Lower lobe of right lung (tissue), 2 donors: Measurements from ENCODE around the gene CHAF1A. TPM values are rescaled to one million over a fixed set of nuclear protein-coding genes. Genes with fewer than 3 reads are reported as not detected.

Experiments used
- ATAC-seq, 2 donors: fragments of 200-7000 bp; cut with Tn5 transposase; one replicate each; pipeline ENCODE4 v1.9.1; 2020 to 2022; ENCODE audit warnings: mild to moderate bottlenecking in 2 of 2, moderate library complexity in 2 of 2
- DNase-seq: peaks from one replicate; pipeline ENCODE4 v3.0.0-alpha.2; 2020
- H3K27ac ChIP-seq: fragments of 200-600 bp; one replicate; pipeline ENCODE4 v1.8.0; 2022
- H3K27me3 ChIP-seq: fragments of 200-600 bp; one replicate; pipeline ENCODE4 v1.8.0; 2022; ENCODE audit warnings: low read depth
- H3K36me3 ChIP-seq: fragments of 200-600 bp; one replicate; pipeline ENCODE4 v1.8.0; 2022; ENCODE audit warnings: mild to moderate bottlenecking
- H3K4me1 ChIP-seq: fragments of 200-600 bp; one replicate; pipeline ENCODE4 v1.8.0; 2022
- H3K4me3 ChIP-seq: fragments of 200-600 bp; one replicate; pipeline ENCODE4 v1.8.0; 2022; ENCODE audit warnings: mild to moderate bottlenecking
- H3K9me3 ChIP-seq: fragments of 200-600 bp; one replicate; pipeline ENCODE4 v1.8.0; 2022
- intact Hi-C: fragments of 100-400 bp; cut with DNase I; formaldehyde crosslinking; loops from one replicate; pipeline ENCODE4 v1.11.0; 2022
- total RNA-seq: library from RNA; stranded (reverse); fragmentation: NEBNext Ultra II Directional; extraction: Animal tissue kit (Norgen Biotek cat#: 25700); gene quantifications from one replicate; pipeline ENCODE4 v1.2.1, GENCODE V29; 2021
- TF ChIP-seq, protein P1 (sequence below): fragments of 200-600 bp; IDR thresholded peaks from one replicate; pipeline ENCODE4 v1.8.0; 2022; ENCODE audit warnings: antibody characterized with exemption, mild to moderate bottlenecking
- donor health status: DM: no; HTN: yes; CAD: no; lungs with severe emphysema.

Gene CHAF1A
- total RNA-seq, 1 donor from 2014 or later = 7.2 TPM

DNA sequence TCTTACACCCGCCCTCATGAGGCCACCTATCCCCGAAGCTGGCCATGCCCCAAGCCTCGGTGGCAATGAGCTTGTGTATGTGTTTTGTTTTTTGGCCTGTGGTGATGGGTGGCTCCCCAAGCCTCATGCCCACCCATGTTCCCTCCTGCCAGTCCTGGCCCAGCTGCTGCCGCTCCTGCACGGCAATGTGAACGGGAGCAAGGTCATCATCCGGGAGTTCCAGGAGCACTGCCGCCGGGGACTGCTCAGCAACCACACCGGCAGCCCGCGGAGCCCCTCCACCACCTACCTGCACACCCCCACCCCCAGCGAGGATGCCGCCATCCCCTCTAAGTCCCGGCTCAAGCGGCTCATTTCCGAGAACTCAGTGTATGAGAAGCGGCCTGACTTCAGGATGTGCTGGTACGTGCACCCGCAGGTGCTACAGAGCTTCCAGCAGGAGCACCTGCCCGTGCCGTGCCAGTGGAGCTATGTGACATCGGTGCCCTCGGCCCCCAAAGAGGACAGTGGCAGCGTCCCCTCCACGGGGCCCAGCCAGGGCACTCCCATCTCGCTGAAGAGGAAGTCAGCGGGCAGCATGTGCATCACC is 30.6 kb downstream of the CHAF1A start:
- intact Hi-C loops = no loop called here
- H3K36me3 ChIP-seq = peaks cover 40% of the 10 kb centered on the region

DNA sequence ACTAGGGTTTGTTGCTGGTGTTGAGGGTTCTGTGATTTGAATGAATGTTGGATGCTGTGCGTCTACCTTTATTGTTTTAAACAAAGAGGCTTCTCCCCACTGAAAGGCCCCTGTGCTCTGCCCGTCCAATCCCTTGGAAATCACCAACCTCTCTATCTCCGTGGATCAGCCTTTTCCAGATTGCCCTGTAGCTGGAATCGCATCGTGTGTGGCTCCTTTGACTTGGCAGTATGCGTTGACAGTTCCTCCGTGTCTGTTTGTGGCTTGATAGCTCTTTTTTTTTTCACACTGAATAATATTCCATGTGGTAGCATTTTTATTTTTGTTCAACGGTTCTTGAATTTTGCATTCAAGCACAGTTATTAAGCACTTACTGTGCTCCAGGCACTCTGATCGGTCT is 32.0 kb downstream of the CHAF1A start:
- Histone ChIP-seq H3K4me1 (peaks cover 22% of the 10 kb centered on the region), H3K9me3 (no peaks in the 10 kb centered on the region), H3K27ac (no peak overlapping the region), H3K36me3 (peaks cover 38% of the 10 kb centered on the region), H3K27me3 (no peaks in the 10 kb centered on the region), H3K4me3 (no peak overlapping the region)
- DNase-seq = no peak
- TF ChIP-seq, protein P1, sequence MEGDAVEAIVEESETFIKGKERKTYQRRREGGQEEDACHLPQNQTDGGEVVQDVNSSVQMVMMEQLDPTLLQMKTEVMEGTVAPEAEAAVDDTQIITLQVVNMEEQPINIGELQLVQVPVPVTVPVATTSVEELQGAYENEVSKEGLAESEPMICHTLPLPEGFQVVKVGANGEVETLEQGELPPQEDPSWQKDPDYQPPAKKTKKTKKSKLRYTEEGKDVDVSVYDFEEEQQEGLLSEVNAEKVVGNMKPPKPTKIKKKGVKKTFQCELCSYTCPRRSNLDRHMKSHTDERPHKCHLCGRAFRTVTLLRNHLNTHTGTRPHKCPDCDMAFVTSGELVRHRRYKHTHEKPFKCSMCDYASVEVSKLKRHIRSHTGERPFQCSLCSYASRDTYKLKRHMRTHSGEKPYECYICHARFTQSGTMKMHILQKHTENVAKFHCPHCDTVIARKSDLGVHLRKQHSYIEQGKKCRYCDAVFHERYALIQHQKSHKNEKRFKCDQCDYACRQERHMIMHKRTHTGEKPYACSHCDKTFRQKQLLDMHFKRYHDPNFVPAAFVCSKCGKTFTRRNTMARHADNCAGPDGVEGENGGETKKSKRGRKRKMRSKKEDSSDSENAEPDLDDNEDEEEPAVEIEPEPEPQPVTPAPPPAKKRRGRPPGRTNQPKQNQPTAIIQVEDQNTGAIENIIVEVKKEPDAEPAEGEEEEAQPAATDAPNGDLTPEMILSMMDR = no peak
- intact Hi-C loops = no loop called here
- no peak for ATAC-seq

More for the DNA sequence above, 30.6 kb downstream of the CHAF1A start:
- Histone ChIP-seq H3K27me3 (no peaks in the 10 kb centered on the region), H3K9me3 (no peaks in the 10 kb centered on the region), H3K27ac (no peak overlapping the region), H3K4me3 (no peak overlapping the region), H3K4me1 (peaks cover 22% of the 10 kb centered on the region)
- no peak for ATAC-seq
- TF ChIP-seq, protein P1 = no peak
- DNase-seq = no peak

DNA sequence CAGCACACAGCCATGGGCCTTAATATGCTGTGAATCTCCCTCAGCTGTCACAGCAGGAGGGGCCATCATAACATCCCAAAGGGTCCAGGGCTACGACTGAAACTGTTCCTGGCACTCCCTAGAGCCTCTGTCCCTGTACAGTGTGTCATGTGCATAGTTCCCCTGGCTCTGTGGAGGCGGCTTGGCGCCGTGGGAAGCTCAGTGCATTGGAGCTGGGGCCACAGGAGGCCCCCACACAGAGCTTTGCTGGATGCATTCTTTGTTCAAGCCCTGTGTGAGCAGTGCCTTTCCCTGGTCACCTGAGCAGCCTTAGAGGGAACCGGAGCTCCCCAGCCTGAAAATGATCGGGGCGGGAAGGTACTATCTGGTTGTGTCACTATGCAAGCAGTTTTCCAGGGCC is 33.8 kb downstream of the CHAF1A start:
- H3K9me3 ChIP-seq = no peaks in the 10 kb centered on the region
- intact Hi-C loops = no loop called here
- no peak for DNase-seq
- peaks cover 10% of the 10 kb centered on the region for H3K4me1 ChIP-seq
- H3K27me3 ChIP-seq = no peaks in the 10 kb centered on the region
- no peak for ATAC-seq
- no peak overlapping the region for H3K4me3 ChIP-seq
- TF ChIP-seq, protein P1 = no peak
- H3K36me3 ChIP-seq = peaks cover 26% of the 10 kb centered on the region
- H3K27ac ChIP-seq = no peak overlapping the region

DNA sequence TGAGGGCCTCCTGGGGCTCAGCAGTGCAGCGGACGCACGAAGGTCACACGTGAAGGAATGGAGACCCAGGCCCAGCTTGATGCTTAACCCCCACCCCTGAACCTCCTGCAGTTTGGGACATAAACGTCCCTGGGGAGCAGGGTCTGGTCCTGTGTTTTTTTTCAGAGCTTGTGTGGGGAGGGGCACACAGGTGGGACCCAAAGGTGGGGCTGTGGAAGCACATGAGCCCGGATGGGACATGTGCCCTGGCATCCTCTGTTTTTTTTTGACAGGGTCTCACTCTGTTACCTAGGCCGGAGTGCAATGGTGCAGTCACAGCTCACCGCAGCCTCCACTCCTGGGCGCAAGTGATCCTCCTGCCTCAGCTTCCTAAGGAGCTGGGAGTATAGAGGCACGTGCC is 34.7 kb downstream of the CHAF1A start:
- TF ChIP-seq, protein P1 = no peak
- no peaks in the 10 kb centered on the region for H3K27me3 ChIP-seq
- peaks cover 19% of the 10 kb centered on the region for H3K36me3 ChIP-seq
- H3K27ac ChIP-seq = no peak overlapping the region
- DNase-seq (no peak), ATAC-seq (no peak)
- peaks cover 2% of the 10 kb centered on the region for H3K4me1 ChIP-seq
- no peaks in the 10 kb centered on the region for H3K9me3 ChIP-seq
- H3K4me3 ChIP-seq = no peak overlapping the region
- intact Hi-C loops = no loop called here

DNA sequence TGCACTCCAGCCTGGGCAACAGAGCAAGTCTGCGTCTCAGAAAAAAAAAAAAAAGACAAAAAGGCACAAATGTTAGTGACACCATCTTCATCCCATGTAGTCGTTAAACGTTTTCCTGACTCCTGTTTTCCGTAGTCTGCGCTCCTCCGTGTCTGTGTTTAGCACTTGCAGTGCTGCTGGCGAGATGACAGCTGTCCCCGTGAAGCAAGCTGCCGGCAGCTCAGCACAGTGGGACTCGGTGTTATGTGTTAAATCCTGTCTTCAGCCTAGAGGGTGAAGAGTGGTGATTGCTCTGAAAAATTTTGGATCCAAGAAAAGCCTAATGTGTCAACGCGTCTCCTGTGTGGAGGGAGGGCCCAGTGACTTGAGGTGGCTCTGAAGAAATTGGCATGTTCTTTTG is 36.8 kb downstream of the CHAF1A start:
- no peak for DNase-seq
- intact Hi-C loops = no loop called here
- no peak for ATAC-seq
- no peaks in the 10 kb centered on the region for H3K27me3 ChIP-seq
- H3K36me3 ChIP-seq = peaks cover 8% of the 10 kb centered on the region
- no peak overlapping the region for H3K27ac ChIP-seq
- no peaks in the 10 kb centered on the region for H3K9me3 ChIP-seq
- H3K4me1 ChIP-seq = no peaks in the 10 kb centered on the region
- TF ChIP-seq, protein P1 = no peak
- H3K4me3 ChIP-seq = no peak overlapping the region
